AG04450 (cell line): ENCODE results near the gene GOLGA8M. TPM values are rescaled to one million over a fixed set of nuclear protein-coding genes. Genes with fewer than 3 reads are reported as not detected.
"Not testable (repeated sequence)": the region's sequence is repeated elsewhere in the genome, so short reads cannot be mapped to it uniquely, and the experiment has no call there.

ENCODE experiments used
- CTCF ChIA-PET: fragments of 300-600, 350-600 bp; formaldehyde crosslinking; extraction: SDS; loops from one replicate; lab custom pipeline; 2022; ENCODE audit warnings: antibody characterized with exemption, inconsistent platforms; lab: Charles Lee
- POLR2A ChIA-PET: fragments of 350-600 bp; formaldehyde crosslinking; extraction: SDS; loops from one replicate; lab custom pipeline; 2021; ENCODE audit warnings: antibody characterized with exemption, inconsistent platforms; lab: Yijun Ruan, JAX
- DNase-seq: peaks from one replicate; pipeline ENCODE4 v3.0.0-alpha.2; 2011; ENCODE audit warnings: low read depth, low spot score
- H3K27ac ChIP-seq: one replicate; pipeline ENCODE4 v1.5.1; 2012; ENCODE audit warnings: low read depth, low read length, control low read depth
- H3K27me3 ChIP-seq: one replicate; pipeline ENCODE4 v1.6.0; 2012; ENCODE audit warnings: low read length; ENCODE audit not compliant: control insufficient read depth, insufficient read depth
- H3K4me3 ChIP-seq: 2 replicates; pipeline ENCODE4 v1.5.1; 2011; ENCODE audit warnings: mild to moderate bottlenecking, low read depth, low read length, control low read depth
- H3K9me3 ChIP-seq: 2 replicates; pipeline ENCODE4 v1.5.1; 2012; ENCODE audit warnings: low read length; ENCODE audit not compliant: control insufficient read depth, insufficient read depth
- polyA plus RNA-seq: library from polyadenylated mRNA; depleted of rRNA; stranded (reverse); fragments of >200 nt; gene quantifications from 2 replicates; pipeline ENCODE4 v1.2.3, GENCODE V29; 2011; rRNA removed
- small RNA-seq: library from RNA; depleted of rRNA; stranded (forward); fragments of <200 nt; gene quantifications from one replicate; pipeline ENCODE3, GENCODE V24; 2012; ENCODE audit warnings: low read depth; ENCODE audit not compliant: insufficient read length

GOLGA8M gene
- polyA plus RNA-seq, 1 experiment = 0.22 TPM

DNA sequence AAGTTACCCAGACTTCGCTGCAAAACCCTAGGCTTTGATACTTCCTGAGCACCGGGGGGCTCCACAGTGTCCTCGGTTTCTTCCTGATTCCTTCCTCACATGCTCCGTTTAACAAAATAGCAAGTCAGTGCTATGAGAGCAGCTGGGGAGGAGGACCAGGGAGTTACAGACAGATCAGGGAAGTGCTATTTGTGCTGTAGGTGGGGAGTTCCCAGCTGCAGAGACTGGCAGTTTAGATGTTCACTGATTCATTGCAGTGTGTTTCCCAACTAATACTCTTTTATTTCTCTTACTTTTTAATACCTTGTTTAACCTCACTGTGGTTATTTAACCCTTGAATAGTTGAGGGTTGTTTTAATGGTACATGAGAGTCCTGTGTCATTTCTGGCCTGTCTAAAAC is 45.8 kb downstream of the GOLGA8M start:
- H3K27ac ChIP-seq, CTCF ChIA-PET, H3K27me3 ChIP-seq, POLR2A ChIA-PET, DNase-seq, H3K9me3 ChIP-seq, H3K4me3 ChIP-seq: not testable (repeated sequence)

DNA sequence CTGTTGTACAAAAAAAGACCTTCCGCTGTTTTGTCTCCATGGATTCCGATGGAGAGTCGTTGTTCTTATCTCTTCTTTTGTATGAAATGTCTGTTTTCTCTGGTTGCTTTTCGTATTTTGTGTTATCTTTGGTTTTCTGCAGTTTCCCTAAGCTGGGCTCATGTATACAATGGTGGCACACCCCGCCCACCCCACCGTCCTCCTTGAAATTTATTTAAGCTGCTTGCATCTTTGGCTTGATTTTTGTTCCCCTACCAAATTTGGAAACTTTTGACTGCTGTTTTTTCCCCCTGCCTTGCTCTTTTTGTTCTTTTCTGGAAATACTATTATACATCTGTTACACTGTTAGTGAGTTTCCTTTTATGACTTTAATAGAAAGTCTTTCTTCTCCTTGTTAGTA is 47.6 kb downstream of the GOLGA8M start:
- H3K4me3 ChIP-seq, H3K27me3 ChIP-seq, POLR2A ChIA-PET, H3K9me3 ChIP-seq, H3K27ac ChIP-seq, DNase-seq, CTCF ChIA-PET: not testable (repeated sequence)

DNA sequence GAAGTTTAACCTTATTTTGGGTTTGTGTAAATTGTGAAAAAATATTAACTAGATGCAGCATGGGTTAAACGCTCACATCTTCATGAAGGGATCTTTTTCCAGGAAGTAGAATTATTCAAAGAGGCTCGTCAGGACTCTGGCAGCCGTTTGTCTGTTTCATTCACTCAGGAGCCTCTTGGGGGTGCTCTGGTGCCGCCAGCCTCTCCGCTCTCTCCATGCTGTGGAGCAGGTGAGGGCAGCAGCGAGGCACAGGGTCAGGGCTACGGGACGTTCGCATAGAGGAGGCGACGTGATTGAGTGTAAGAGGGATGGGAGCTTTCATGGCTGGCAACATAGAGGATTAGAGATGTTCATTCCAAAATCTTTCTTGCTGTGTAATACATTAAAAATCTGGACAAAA is 48.5 kb downstream of the GOLGA8M start:
- H3K27me3 ChIP-seq, DNase-seq, H3K9me3 ChIP-seq, H3K4me3 ChIP-seq, CTCF ChIA-PET, H3K27ac ChIP-seq, POLR2A ChIA-PET: not testable (repeated sequence)

GRCh38 chr15:28660750-28661149 is 51.5 kb downstream of the GOLGA8M start:
- CTCF ChIA-PET, POLR2A ChIA-PET: not testable (repeated sequence)

DNA sequence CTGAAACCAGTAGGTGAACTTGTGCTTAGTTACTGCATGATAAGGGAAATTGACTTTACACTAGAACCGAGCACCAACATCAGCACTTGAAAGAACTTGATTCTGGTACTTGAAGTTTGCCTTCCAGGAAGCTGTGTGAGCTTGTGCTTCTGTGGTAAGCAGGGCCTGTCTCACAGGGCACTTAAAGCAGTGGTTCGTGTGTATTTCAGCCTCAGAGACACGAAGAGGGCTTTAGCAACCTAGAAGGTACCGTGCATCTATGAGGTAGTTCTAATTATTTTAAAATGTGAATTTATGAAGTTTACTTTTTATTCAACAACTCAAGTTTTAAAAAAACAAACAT is 56.2 kb downstream of the GOLGA8M start:
- POLR2A ChIA-PET, DNase-seq, CTCF ChIA-PET, H3K4me3 ChIP-seq, H3K27ac ChIP-seq, H3K27me3 ChIP-seq, H3K9me3 ChIP-seq: not testable (repeated sequence)

More at GRCh38 chr15:28660750-28661149, 51.5 kb downstream of the GOLGA8M start:
- not testable (repeated sequence) for H3K4me3 ChIP-seq, H3K9me3 ChIP-seq, H3K27me3 ChIP-seq, H3K27ac ChIP-seq, DNase-seq

DNA sequence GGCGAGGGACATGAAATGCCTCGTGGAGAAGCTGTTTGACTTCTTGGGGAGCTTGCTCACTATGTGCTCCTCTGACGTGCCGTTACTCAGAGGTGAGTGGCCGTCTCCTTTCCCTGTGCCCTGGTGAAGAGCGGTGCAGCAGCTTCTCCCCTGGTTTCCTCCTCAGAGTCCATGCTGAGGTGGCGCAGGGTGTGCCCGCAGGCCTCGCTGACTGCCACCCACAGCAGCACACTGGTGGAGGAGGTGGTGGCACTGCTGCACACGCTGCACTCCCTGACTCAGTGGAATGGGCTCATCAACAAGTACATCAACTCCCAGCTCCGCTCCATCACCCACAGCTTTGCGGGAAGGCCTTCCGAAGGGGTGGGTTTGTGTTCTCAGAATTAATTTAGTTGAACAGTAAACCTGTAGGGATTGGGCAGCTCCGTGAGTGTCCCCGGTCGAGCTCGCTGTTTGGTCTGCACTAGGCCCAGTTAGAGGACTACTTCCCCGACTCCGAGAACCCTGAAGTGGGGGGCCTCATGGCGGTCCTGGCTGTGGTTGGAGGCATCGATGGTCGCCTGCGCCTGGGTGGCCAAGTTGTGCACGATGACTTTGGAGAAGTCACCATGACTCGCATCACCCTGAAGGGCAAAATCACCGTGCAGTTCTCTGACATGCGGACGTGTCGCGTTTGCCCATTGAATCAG is 56.7 kb downstream of the GOLGA8M start:
- H3K27ac ChIP-seq, H3K4me3 ChIP-seq, CTCF ChIA-PET, POLR2A ChIA-PET, H3K9me3 ChIP-seq, H3K27me3 ChIP-seq, DNase-seq: not testable (repeated sequence)

GRCh38 chr15:28654194-28654593 is 58.0 kb downstream of the GOLGA8M start:
- CTCF ChIA-PET, POLR2A ChIA-PET: not testable (repeated sequence)

GRCh38 chr15:28652538-28652937 is 59.7 kb downstream of the GOLGA8M start:
- CTCF ChIA-PET, H3K27me3 ChIP-seq, H3K4me3 ChIP-seq, DNase-seq, H3K27ac ChIP-seq, POLR2A ChIA-PET, H3K9me3 ChIP-seq: not testable (repeated sequence)

More at GRCh38 chr15:28654194-28654593, 58.0 kb downstream of the GOLGA8M start:
- not testable (repeated sequence) for DNase-seq, H3K9me3 ChIP-seq, H3K27ac ChIP-seq, H3K27me3 ChIP-seq, H3K4me3 ChIP-seq

Small RNA genes lying within 50 kb of the gene (small RNA-seq; reads per million reads assigned to genes)
- gene RN7SL719P = not detected

Other genes with a start within 250 kb of the GOLGA8M start
- gene GOLGA8G, start 179.4 kb downstream of the GOLGA8M start, polyA plus RNA-seq = not detected in 2 replicates
- not detected in 2 replicates for gene GOLGA6L25, start 158.9 kb downstream of the GOLGA8M start, polyA plus RNA-seq
- not detected in 2 replicates for gene GOLGA6L7, start 136.2 kb upstream of the GOLGA8M start, polyA plus RNA-seq
- 18.9 and 27.9 TPM in 2 replicates for gene APBA2, start 173.6 kb upstream of the GOLGA8M start, polyA plus RNA-seq